Panc1 (cell line): Measurements from ENCODE around the gene PGBD5. TPM values are rescaled to one million over a fixed set of nuclear protein-coding genes. Genes with fewer than 3 reads are reported as not detected.

Experiments
- ATAC-seq: fragments of 200-7000 bp; cut with Tn5 transposase; 2 replicates; pipeline ENCODE4 v1.9.1; 2020; ENCODE audit warnings: mild to moderate bottlenecking, moderate library complexity
- BruUV-seq: library from RNA; stranded (reverse); fragments of 400-500 nt; replicated peaks from 2 replicates; lab custom pipeline; 2021; lab: Mats Ljungman, UMichigan
- CTCF ChIA-PET: fragments of 300-600 bp; sonication (Branson Sonifier 250); formaldehyde crosslinking; loops from one replicate; lab custom pipeline; 2022; ENCODE audit warnings: antibody characterized with exemption; lab: Charles Lee
- POLR2A ChIA-PET: fragments of 300-600 bp; sonication (Branson Sonifier 250); formaldehyde crosslinking; loops from one replicate; lab custom pipeline; 2022; ENCODE audit warnings: antibody characterized with exemption; lab: Charles Lee
- DNase-seq: peaks from one replicate; pipeline ENCODE4 v3.0.0-alpha.2; 2010; ENCODE audit warnings: low read depth, low spot score
- H3K27ac ChIP-seq: 2 replicates; pipeline ENCODE4 v1.5.1; 2011; ENCODE audit warnings: mild to moderate bottlenecking, low read length, inconsistent platforms
- H3K27me3 ChIP-seq: fragments of 200-500 bp; sonication (Bioruptor generic); 2 replicates; pipeline ENCODE4 v1.6.0; 2014; ENCODE audit warnings: low read length, inconsistent platforms; ENCODE audit not compliant: control insufficient read depth, insufficient read depth
- H3K36me3 ChIP-seq: fragments of 200-500 bp; sonication (Bioruptor generic); 2 replicates; pipeline ENCODE4 v1.5.1; 2014; ENCODE audit warnings: inconsistent platforms, mild to moderate bottlenecking, low read length, moderate library complexity; ENCODE audit not compliant: control insufficient read depth, insufficient read depth
- H3K4me1 ChIP-seq: 2 replicates; pipeline ENCODE4 v1.5.1; 2011; ENCODE audit warnings: inconsistent platforms, mild to moderate bottlenecking, low read length, moderate library complexity; ENCODE audit not compliant: control insufficient read depth, insufficient read depth
- H3K4me3 ChIP-seq, 2 experiments: 2 replicates each; pipeline ENCODE4 v1.5.1; 2011 to 2012; ENCODE audit warnings: low read depth in 2 of 2, low read length in 2 of 2, mild to moderate bottlenecking in 2 of 2, inconsistent platforms in 1 of 2, moderate library complexity in 1 of 2
- H3K9me3 ChIP-seq: fragments of 200-500 bp; sonication (Bioruptor generic); 2 replicates; pipeline ENCODE4 v1.5.1; 2014; ENCODE audit warnings: low read depth, mild to moderate bottlenecking, inconsistent platforms, low read length, moderate library complexity; ENCODE audit not compliant: control insufficient read depth, insufficient read depth
- POLR2AphosphoS5 ChIP-seq: IDR thresholded peaks from 2 replicates; pipeline ENCODE4 v1.6.1; 2012; ENCODE audit warnings: mild to moderate bottlenecking, low read depth, low read length, moderate library complexity
- REST ChIP-seq, 2 experiments: IDR thresholded peaks; 2 replicates each; pipeline ENCODE4 v1.6.1; 2011 to 2012; ENCODE audit warnings: low read depth in 2 of 2, control low read depth in 1 of 2, low read length in 1 of 2, mild to moderate bottlenecking in 1 of 2, moderate library complexity in 1 of 2; ENCODE audit not compliant: insufficient read depth in 1 of 2
- SIN3A ChIP-seq: IDR thresholded peaks from 2 replicates; pipeline ENCODE4 v1.6.1; 2012; ENCODE audit warnings: low read depth, mild to moderate bottlenecking, low read length, moderate library complexity, borderline replicate concordance; ENCODE audit not compliant: insufficient read depth
- TCF7L2 ChIP-seq: IDR thresholded peaks from 2 replicates; pipeline ENCODE4 v1.6.1; 2011; ENCODE audit warnings: mild to moderate bottlenecking, low read depth, low read length, inconsistent platforms
- in situ Hi-C: cut with HindIII; loops from 2 replicates; pipeline ENCODE4 v1.10.0; 2016; ENCODE audit warnings: low sequenced_read_pairs, low pct_unique_long_range_greater_than_20kb
- intact Hi-C: fragments of 100-400 bp; cut with micrococcal nuclease; formaldehyde crosslinking; loops from one replicate; pipeline ENCODE4 v1.10.0; 2022; ENCODE audit not compliant: unreplicated experiment
- total RNA-seq: library from RNA; stranded (reverse); gene quantifications from one replicate; pipeline ENCODE4 v1.2.1, GENCODE V29; 2021; ENCODE audit not compliant: unreplicated experiment
- TF ChIP-seq, protein P1 (sequence below): fragments of 450-650 bp; IDR thresholded peaks from 2 replicates; pipeline ENCODE4 v1.5.1; 2017; ENCODE audit warnings: mild to moderate bottlenecking

Gene PGBD5
- total RNA-seq, 1 experiment from 2014 or later, result 0.05 TPM

DNA sequence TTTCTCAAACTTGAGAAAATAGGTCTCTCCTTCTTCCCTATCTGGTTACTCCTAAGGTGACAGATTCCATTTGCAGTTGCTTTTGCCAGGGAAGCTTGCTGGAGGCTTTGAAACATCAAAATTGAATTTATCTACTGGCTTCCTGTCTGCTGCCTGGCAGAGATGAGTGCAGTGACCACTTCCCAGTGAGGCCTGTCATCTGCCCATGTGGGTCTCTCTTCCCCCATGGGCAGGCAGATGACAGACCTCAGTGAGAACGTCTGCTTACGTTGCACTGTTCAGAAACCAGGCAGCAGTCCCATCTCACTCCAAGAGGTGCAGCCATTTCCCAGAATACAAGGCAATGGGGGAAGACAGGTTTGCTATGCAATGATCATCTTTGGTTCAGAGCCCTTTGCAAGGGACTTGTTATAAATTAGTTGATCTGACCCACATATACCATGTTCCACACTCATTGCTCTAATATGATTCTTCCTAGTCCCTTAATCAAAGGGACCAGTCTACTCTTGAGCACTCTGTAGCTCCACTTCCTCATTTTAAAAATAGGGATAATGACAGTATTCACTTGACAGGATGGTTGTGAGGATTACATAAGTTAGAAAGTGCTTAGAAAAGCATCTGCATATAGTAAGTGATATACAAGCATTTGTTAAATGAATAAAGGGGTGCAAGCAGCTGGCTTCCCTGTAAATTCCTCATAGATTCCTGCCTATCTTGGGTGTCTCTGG, 10.6 kb downstream of the PGBD5 start:
- Histone ChIP-seq H3K36me3 (no peaks in the 10 kb centered on the region), H3K4me3 (no peak overlapping the region), H3K9me3 (no peaks in the 10 kb centered on the region), H3K27me3 (peaks cover 17% of the 10 kb centered on the region), H3K27ac (no peak overlapping the region), H3K4me1 (no peaks in the 10 kb centered on the region)
- intact Hi-C loops, result no loop called here
- DNase-seq (no peak), ATAC-seq (no peak)
- ChIA-PET CTCF (no interaction called here), POLR2A (no interaction called here)
- no TSS peak for BruUV-seq
- TF ChIP-seq REST (IDR thresholded peaks at IDR 0.05; ENCODE audit: insufficient read depth in 1 of 2, low read depth in 2 of 2, low read length in 1 of 2) (no peak), POLR2AphosphoS5 (no peak), TCF7L2 (no peak), SIN3A (no peak)
- TF ChIP-seq, protein P1, sequence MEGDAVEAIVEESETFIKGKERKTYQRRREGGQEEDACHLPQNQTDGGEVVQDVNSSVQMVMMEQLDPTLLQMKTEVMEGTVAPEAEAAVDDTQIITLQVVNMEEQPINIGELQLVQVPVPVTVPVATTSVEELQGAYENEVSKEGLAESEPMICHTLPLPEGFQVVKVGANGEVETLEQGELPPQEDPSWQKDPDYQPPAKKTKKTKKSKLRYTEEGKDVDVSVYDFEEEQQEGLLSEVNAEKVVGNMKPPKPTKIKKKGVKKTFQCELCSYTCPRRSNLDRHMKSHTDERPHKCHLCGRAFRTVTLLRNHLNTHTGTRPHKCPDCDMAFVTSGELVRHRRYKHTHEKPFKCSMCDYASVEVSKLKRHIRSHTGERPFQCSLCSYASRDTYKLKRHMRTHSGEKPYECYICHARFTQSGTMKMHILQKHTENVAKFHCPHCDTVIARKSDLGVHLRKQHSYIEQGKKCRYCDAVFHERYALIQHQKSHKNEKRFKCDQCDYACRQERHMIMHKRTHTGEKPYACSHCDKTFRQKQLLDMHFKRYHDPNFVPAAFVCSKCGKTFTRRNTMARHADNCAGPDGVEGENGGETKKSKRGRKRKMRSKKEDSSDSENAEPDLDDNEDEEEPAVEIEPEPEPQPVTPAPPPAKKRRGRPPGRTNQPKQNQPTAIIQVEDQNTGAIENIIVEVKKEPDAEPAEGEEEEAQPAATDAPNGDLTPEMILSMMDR, result no peak
- in situ Hi-C loops, result no loop called here

GRCh38 chr1:230414694-230415093, 11.4 kb downstream of the PGBD5 start:
- intact Hi-C loops (no loop called here), in situ Hi-C loops (no loop called here)
- no TSS peak for BruUV-seq
- ChIA-PET POLR2A (no interaction called here), CTCF (no interaction called here)
- Histone ChIP-seq H3K27ac (no peak overlapping the region), H3K4me3 (no peak overlapping the region), H3K36me3 (no peaks in the 10 kb centered on the region), H3K4me1 (no peaks in the 10 kb centered on the region), H3K27me3 (peaks cover 21% of the 10 kb centered on the region), H3K9me3 (no peaks in the 10 kb centered on the region)
- ATAC-seq (no peak), DNase-seq (no peak)
- TF ChIP-seq POLR2AphosphoS5 (no peak), REST (IDR thresholded peaks at IDR 0.05; ENCODE audit: insufficient read depth in 1 of 2, low read depth in 2 of 2, low read length in 1 of 2) (no peak), SIN3A (no peak), TCF7L2 (no peak)
- TF ChIP-seq, protein P1, result no peak
